ENCODE results near the gene TMEM167B. TPM values are rescaled to one million over a fixed set of nuclear protein-coding genes. Genes with fewer than 3 reads are reported as not detected.
A peak's percentile ranks its signal among the peaks of the same experiment; 100 is the strongest.
"Not testable (repeated sequence)": the region's sequence is repeated elsewhere in the genome, so short reads cannot be mapped to it uniquely, and the experiment has no call there.

Gene TMEM167B
- total RNA-seq, 1 donor from 2014 or later = 48.2 TPM

GRCh38 chr1:109113590-109114341 is 23.2 kb downstream of the TMEM167B start, which contains the start of gene ELAPOR1:
Gene ELAPOR1, plus strand, starts transcription at chr1:109114115. Its CDS starts 69 bp downstream, at chr1:109114184.
- peak; percentile 75 for DNase-seq

- peak; percentile 64 for DNase-seq
Observed at GRCh38 chr1:109114342-109114674, 23.7 kb downstream of the TMEM167B start.

- DNase-seq = no peak
Observed at GRCh38 chr1:109115685-109116084, 25.1 kb downstream of the TMEM167B start.

GRCh38 chr1:109116286-109116685 is 25.7 kb downstream of the TMEM167B start:
- DNase-seq = no peak

- DNase-seq = no peak
Observed at GRCh38 chr1:109118089-109118488, 27.5 kb downstream of the TMEM167B start.

- no peak for DNase-seq
Observed at GRCh38 chr1:109120356-109120755, 29.8 kb downstream of the TMEM167B start.

GRCh38 chr1:109131059-109131458 is 40.5 kb downstream of the TMEM167B start:
- DNase-seq = no peak

- DNase-seq = no peak
Observed at GRCh38 chr1:109131800-109132199, 41.2 kb downstream of the TMEM167B start.

- DNase-seq = no peak
Observed at GRCh38 chr1:109133002-109133706, 42.6 kb downstream of the TMEM167B start.

GRCh38 chr1:109133815-109134214 is 43.3 kb downstream of the TMEM167B start:
- peak; percentile 48 for DNase-seq

- no peak for DNase-seq
Observed at GRCh38 chr1:109134423-109134822, 43.9 kb downstream of the TMEM167B start.

GRCh38 chr1:109135940-109136339 is 45.4 kb downstream of the TMEM167B start:
- no peak for DNase-seq

GRCh38 chr1:109136766-109137165 is 46.2 kb downstream of the TMEM167B start:
- no peak for DNase-seq

- DNase-seq = no peak
Observed at GRCh38 chr1:109137958-109138357, 47.4 kb downstream of the TMEM167B start.

- DNase-seq = no peak
Observed at GRCh38 chr1:109138358-109138757, 47.8 kb downstream of the TMEM167B start.

GRCh38 chr1:109140392-109140791 is 49.8 kb downstream of the TMEM167B start:
- DNase-seq = no peak

GRCh38 chr1:109142260-109142659 is 51.7 kb downstream of the TMEM167B start:
- no peak for DNase-seq

GRCh38 chr1:109142725-109143124 is 52.2 kb downstream of the TMEM167B start:
- not testable (repeated sequence) for DNase-seq

Small RNA genes within 50 kb of the gene (small RNA-seq; reads per million reads assigned to genes)
- not detected for gene AL356488.2

Other genes with a start within 250 kb of the TMEM167B start
- 1.7 TPM for gene AKNAD1, start 233.7 kb upstream of the TMEM167B start, total RNA-seq
- gene GPSM2, start 213.8 kb upstream of the TMEM167B start, total RNA-seq = 41.0 TPM
- gene CLCC1, start 127.3 kb upstream of the TMEM167B start, total RNA-seq = 33.2 TPM
- 285 TPM for gene WDR47, start 48.7 kb upstream of the TMEM167B start, total RNA-seq
- gene TAF13, start 14.8 kb upstream of the TMEM167B start, total RNA-seq = 53.5 TPM
- 19.5 TPM for gene ELAPOR1, start 23.4 kb downstream of the TMEM167B start, total RNA-seq
- gene SARS1, start 123.2 kb downstream of the TMEM167B start, total RNA-seq = 153 TPM
- 41.8 TPM for gene CELSR2, start 158.8 kb downstream of the TMEM167B start, total RNA-seq
- gene PSRC1, start 192.4 kb downstream of the TMEM167B start, total RNA-seq = 11.4 TPM
- gene MYBPHL, start 216.2 kb downstream of the TMEM167B start, total RNA-seq = not detected